HG02943 (cell line): Measurements from ENCODE around the gene FASTK.

Experiments used
- ATAC-seq: cut with Tn5 transposase; IDR thresholded peaks from one replicate; pipeline ENCODE4 v1.9.1; 2021; ENCODE audit warnings: mild to moderate bottlenecking, low read depth, moderate library complexity; ENCODE audit not compliant: unreplicated experiment

Gene FASTK

GRCh38 chr7:151083071-151083823 lies 2.6 kb upstream of the FASTK start, which contains the start of gene TMUB1:
TMUB1 (minus strand) TSS chr7:151083493; CDS start chr7:151082563, 930 bp downstream.
- peak; percentile 44 for ATAC-seq

GRCh38 chr7:151082141-151083070 lies 1.8 kb upstream of the FASTK start:
- ATAC-seq, result no peak

GRCh38 chr7:151081170-151082101 lies 827 bp upstream of the FASTK start:
- peak; percentile 1 for ATAC-seq

- ATAC-seq, result peak; percentile 6
Observed at GRCh38 chr7:151080067-151080521, 515 bp downstream of the FASTK start.

- no peak for ATAC-seq
Observed at GRCh38 chr7:151079199-151079910, 1.3 kb downstream of the FASTK start.

- no peak for ATAC-seq
Observed at GRCh38 chr7:151078233-151079040, 2.2 kb downstream of the FASTK start.

- no peak for ATAC-seq
Observed at GRCh38 chr7:151077705-151078232, 2.8 kb downstream of the FASTK start.

GRCh38 chr7:151076863-151077704 lies 3.5 kb downstream of the FASTK start:
- no peak for ATAC-seq

- ATAC-seq, result no peak
Observed at GRCh38 chr7:151075978-151076426, 4.6 kb downstream of the FASTK start.

- ATAC-seq, result no peak
Observed at GRCh38 chr7:151075662-151075971, 5.0 kb downstream of the FASTK start.

GRCh38 chr7:151074817-151075661 lies 5.6 kb downstream of the FASTK start:
- ATAC-seq, result no peak

- ATAC-seq, result no peak
Observed at GRCh38 chr7:151073990-151074389, 6.6 kb downstream of the FASTK start.

- no peak for ATAC-seq
Observed at GRCh38 chr7:151071032-151071866, 9.4 kb downstream of the FASTK start.

- ATAC-seq, result no peak
Observed at GRCh38 chr7:151070574-151070960, 10.0 kb downstream of the FASTK start.

GRCh38 chr7:151069841-151070573 lies 10.6 kb downstream of the FASTK start:
- ATAC-seq, result no peak
